ENCODE data around the gene FGF21.

DNA sequence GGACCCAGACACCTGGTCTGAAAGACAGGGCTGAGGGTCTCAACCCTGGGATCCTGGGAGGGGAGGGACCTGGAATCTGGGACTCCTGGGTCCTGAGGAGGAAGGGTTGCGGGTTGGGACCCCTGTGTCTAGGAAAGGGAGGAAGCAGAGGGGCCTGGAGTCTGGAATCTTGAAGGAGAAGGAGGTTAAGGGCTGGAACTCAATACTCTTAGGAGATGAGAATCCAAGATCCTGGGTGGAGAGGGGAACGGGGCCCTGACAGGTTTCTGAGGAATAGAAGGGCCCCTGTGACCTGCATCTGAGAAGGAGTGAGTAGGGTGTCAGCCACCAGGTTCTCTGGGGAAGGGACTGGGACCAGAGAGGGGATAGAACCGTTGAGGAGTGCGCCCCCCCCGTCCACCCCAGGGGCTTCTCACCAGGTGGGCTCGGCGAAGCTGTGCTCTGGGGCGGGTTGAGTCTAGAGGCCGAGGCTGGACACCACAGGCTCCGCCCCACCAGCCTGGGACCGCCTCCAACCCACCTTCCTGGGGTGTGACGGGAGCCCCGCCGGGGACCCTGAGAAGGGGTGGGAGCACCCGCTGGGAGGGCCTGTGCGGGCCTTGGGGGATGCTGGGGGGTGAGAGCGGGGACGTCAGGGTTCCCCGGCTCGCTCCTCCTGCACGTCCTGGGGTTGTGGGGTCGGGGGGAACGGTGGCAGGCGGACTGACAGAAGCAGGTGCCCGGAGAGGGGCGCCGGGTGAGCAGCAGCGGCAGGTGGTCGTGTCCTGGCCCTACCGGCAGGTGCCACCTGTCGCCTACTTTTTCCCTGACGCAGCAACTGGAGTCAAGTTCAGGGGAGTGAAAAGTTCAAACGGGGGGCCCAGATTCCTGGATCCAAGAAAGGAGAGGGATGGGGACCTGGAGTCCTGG lies 35.8 kb upstream of the FGF21 start, which contains the start of gene MAMSTR:
- no peak for TF ChIP-seq POLR2AphosphoS5 (IDR thresholded peaks at IDR 0.05; ENCODE audit: low read depth, low read length)
- no peak for TF ChIP-seq POLR2A (IDR thresholded peaks at IDR 0.05; ENCODE audit: low read depth, low read length)

Measured in GM12892 (cell line).